Liver (tissue), 9 donors: Measurements from ENCODE around the gene OXCT1. TPM values are rescaled to one million over a fixed set of nuclear protein-coding genes. Genes with fewer than 3 reads are reported as not detected.

Experiments
- DNase-seq: peaks from one replicate; pipeline ENCODE4 v3.0.0-alpha.2; 2017; ENCODE audit warnings: low spot score
- H3K27ac ChIP-seq, 2 donors: one replicate each; pipeline ENCODE4 v1.7.0; 2013; ENCODE audit warnings: inconsistent platforms in 2 of 2, low read length in 2 of 2, control low read depth in 1 of 2, low read depth in 1 of 2, mild to moderate bottlenecking in 1 of 2
- H3K27me3 ChIP-seq, 4 donors: one replicate each; pipeline versions ENCODE4 v1.6.1 to v1.7.0; 2013; ENCODE audit warnings: low read length in 3 of 4, inconsistent platforms in 1 of 4, mild to moderate bottlenecking in 1 of 4, moderate library complexity in 1 of 4; ENCODE audit not compliant: control insufficient read depth in 4 of 4, insufficient read depth in 4 of 4
- H3K36me3 ChIP-seq, 4 donors: one replicate each; pipeline versions ENCODE4 v1.6.1 to v1.7.0; 2013; ENCODE audit warnings: low read length in 3 of 4, mild to moderate bottlenecking in 3 of 4, low read depth in 1 of 4, moderate library complexity in 1 of 4; ENCODE audit not compliant: control insufficient read depth in 4 of 4, insufficient read depth in 3 of 4
- H3K4me1 ChIP-seq, 4 donors: one replicate each; pipeline versions ENCODE4 v1.6.1 to v1.7.0; 2013; ENCODE audit warnings: low read length in 3 of 4, mild to moderate bottlenecking in 3 of 4, moderate library complexity in 1 of 4; ENCODE audit not compliant: control insufficient read depth in 4 of 4, insufficient read depth in 4 of 4
- H3K4me3 ChIP-seq, 3 donors: one replicate each; pipeline versions ENCODE4 v1.6.1 to v1.7.0; 2013; ENCODE audit warnings: low read length in 3 of 3, control low read depth in 1 of 3, low read depth in 1 of 3, mild to moderate bottlenecking in 1 of 3
- H3K9ac ChIP-seq, 2 donors: one replicate each; pipeline ENCODE4 v1.7.0; 2013; ENCODE audit warnings: low read length in 2 of 2, mild to moderate bottlenecking in 2 of 2, moderate library complexity in 2 of 2, control low read depth in 1 of 2, low read depth in 1 of 2
- H3K9me3 ChIP-seq, 4 donors: one replicate each; pipeline versions ENCODE4 v1.6.1 to v1.7.0; 2013; ENCODE audit warnings: low read length in 3 of 4; ENCODE audit not compliant: control insufficient read depth in 4 of 4
- ATF3 ChIP-seq: IDR thresholded peaks from 2 replicates; pipeline ENCODE4 v1.6.1; 2016; ENCODE audit warnings: antibody characterized with exemption
- CTCF ChIP-seq: fragments of 150-350 bp; IDR thresholded peaks from 2 replicates; pipeline ENCODE4 v1.5.1; 2017; ENCODE audit warnings: improper control_type of control experiment, low read depth, low read length; ENCODE audit not compliant: missing input control
- FOXA1 ChIP-seq: IDR thresholded peaks from 2 replicates; pipeline ENCODE4 v1.6.1; 2016; ENCODE audit warnings: antibody characterized with exemption
- FOXA2 ChIP-seq: IDR thresholded peaks from 2 replicates; pipeline ENCODE4 v1.6.1; 2016; ENCODE audit warnings: antibody characterized with exemption
- HNF4A ChIP-seq, 2 donors: conservative IDR thresholded peaks; 2 replicates each; pipeline ENCODE4 v1.6.1; 2016; ENCODE audit warnings: antibody characterized with exemption in 2 of 2, mild to moderate bottlenecking in 2 of 2
- HNF4G ChIP-seq: IDR thresholded peaks from 2 replicates; pipeline ENCODE4 v1.6.1; 2016; ENCODE audit warnings: antibody characterized with exemption
- JUND ChIP-seq, 2 donors: IDR thresholded peaks; 2 replicates each; pipeline ENCODE4 v1.6.1; 2016; ENCODE audit warnings: antibody characterized with exemption in 2 of 2
- MAX ChIP-seq: IDR thresholded peaks from 2 replicates; pipeline ENCODE4 v1.6.1; 2016; ENCODE audit warnings: antibody characterized with exemption
- REST ChIP-seq: IDR thresholded peaks from 2 replicates; pipeline ENCODE4 v1.6.1; 2016; ENCODE audit warnings: antibody characterized with exemption, mild to moderate bottlenecking
- SP1 ChIP-seq: IDR thresholded peaks from 2 replicates; pipeline ENCODE4 v1.6.1; 2018; ENCODE audit warnings: antibody characterized with exemption, mild to moderate bottlenecking
- YY1 ChIP-seq: IDR thresholded peaks from 2 replicates; pipeline ENCODE4 v1.6.1; 2016; ENCODE audit warnings: antibody characterized with exemption, mild to moderate bottlenecking
- ZBTB33 ChIP-seq: IDR thresholded peaks from 2 replicates; pipeline ENCODE4 v1.6.1; 2016; ENCODE audit warnings: antibody characterized with exemption
- WGBS: extraction: QIAGEN DNeasy Blood & Tissue Kit; methylation state at CpG from one replicate; pipeline ENCODE4 v1.1.7; 2013; 5-methylcytosine and 5-hydroxymethylcytosine counted together
- polyA plus RNA-seq, 2 donors: library from polyadenylated mRNA; stranded (reverse) in 1 of 2; unstranded in 1 of 2; fragments of 200-250 nt in 1 of 2; fragments of >200 nt in 1 of 2; fragmentation: Nextera tagmentation in 1 of 2; extraction: Ambion mirVana in 1 of 2; gene quantifications; one replicate each; pipeline versions ENCODE4 v1.2.1 to v1.2.3, GENCODE V29; 2013 to 2015
- total RNA-seq, 2 donors: library from RNA; depleted of rRNA; stranded (reverse); fragments of >200 nt; gene quantifications; one replicate each; pipeline ENCODE4 v1.2.3, GENCODE V29; 2014
- donor health status: healthy.
- donor health status: healthy.
- donor health status: healthy.
- donor health status: healthy.
- donor health status: healthy.

OXCT1 gene
- total and polyA plus RNA-seq, 4 donors = 0.72 to 10.7 (median 1.1) TPM

GRCh38 chr5:41797662-41798061 lies 72.6 kb downstream of the OXCT1 start:
- Histone ChIP-seq H3K27me3 (no peaks in the 10 kb centered on the region), H3K27ac (no peak overlapping the region), H3K9ac (no peak overlapping the region), H3K9me3 (no peaks in the 10 kb centered on the region), H3K4me1 (no peaks in the 10 kb centered on the region), H3K4me3 (no peak overlapping the region), H3K36me3 (no peaks in the 10 kb centered on the region)
- DNase-seq = no peak
- WGBS = 97% methylated on average over 2 of the region's 2 CpGs
- TF ChIP-seq YY1 = no peak
- no peak for TF ChIP-seq ATF3
- no peak for TF ChIP-seq REST
- no peak for TF ChIP-seq MAX
- TF ChIP-seq FOXA2 = no peak
- no peak for TF ChIP-seq HNF4A (conservative IDR thresholded peaks at IDR 0.05)
- TF ChIP-seq HNF4G = no peak
- TF ChIP-seq SP1 = no peak
- no peak for TF ChIP-seq JUND (IDR thresholded peaks at IDR 0.05)
- no peak for TF ChIP-seq ZBTB33

GRCh38 chr5:41796061-41796460 lies 74.2 kb downstream of the OXCT1 start:
- Histone ChIP-seq H3K9me3 (no peaks in the 10 kb centered on the region), H3K36me3 (no peaks in the 10 kb centered on the region), H3K27me3 (peaks cover 0 to 5% (median 0%) of the 10 kb centered on the region in 4 donors), H3K4me3 (no peak overlapping the region), H3K9ac (no peak overlapping the region), H3K27ac (no peak overlapping the region), H3K4me1 (no peaks in the 10 kb centered on the region)
- no peak for DNase-seq
- TF ChIP-seq CTCF (no peak), ZBTB33 (no peak), SP1 (no peak), FOXA1 (no peak), FOXA2 (no peak), YY1 (no peak)
